ENCODE results near the gene GPC3.

The GPC3 gene

DNA sequence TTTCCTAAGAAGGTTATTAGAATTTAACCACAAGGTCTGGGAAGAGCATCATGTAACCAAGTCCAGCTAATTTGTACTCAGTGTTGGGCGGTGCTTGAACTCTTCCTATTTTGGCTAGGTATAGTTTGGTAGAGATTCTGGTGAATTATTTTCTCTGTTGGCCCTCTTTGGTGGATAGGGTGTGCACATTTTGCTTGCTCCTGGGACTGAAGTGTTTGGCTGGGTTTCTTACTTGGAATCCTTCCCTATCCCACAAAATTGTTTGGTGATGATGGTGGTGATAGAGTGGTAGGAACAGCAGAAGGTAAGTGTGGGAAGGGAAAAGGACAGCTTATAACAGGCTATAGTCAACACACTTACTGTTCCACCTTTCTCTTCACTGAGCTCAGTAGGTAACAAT is 375.3 kb downstream of the GPC3 start:
- no peak for TF ChIP-seq CTCF (conservative IDR thresholded peaks at IDR 0.05; ENCODE audit: control insufficient read depth, insufficient read depth, low read depth, low read length)
- no peak overlapping the region for H3K4me3 ChIP-seq (ENCODE audit: control insufficient read depth, low read depth, low read length)
- peak; percentile 82 for DNase-seq (ENCODE audit: low read depth)

DNA sequence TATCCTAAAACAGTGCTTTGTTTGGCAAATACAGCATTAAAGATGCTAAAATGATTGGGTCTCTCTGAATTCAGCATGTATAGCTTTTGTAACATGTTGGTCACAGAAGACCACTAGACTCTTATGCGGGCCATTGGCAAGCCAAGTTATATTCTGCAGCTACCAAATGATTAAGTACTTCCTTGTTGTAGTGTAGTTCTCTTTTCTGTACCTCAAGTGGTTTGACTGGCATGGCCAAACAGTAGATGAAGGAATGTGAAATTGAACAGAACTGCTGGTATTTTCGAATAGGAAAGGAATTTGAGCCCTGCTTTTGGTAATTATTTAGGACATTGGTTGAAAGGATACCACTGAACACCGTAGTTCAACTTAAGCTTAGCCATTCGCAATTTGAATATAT is 376.2 kb downstream of the GPC3 start:
- no peak for TF ChIP-seq CTCF (conservative IDR thresholded peaks at IDR 0.05; ENCODE audit: control insufficient read depth, insufficient read depth, low read depth, low read length)
- no peak for DNase-seq (ENCODE audit: low read depth)
- H3K4me3 ChIP-seq (ENCODE audit: control insufficient read depth, low read depth, low read length), result no peak overlapping the region

DNA sequence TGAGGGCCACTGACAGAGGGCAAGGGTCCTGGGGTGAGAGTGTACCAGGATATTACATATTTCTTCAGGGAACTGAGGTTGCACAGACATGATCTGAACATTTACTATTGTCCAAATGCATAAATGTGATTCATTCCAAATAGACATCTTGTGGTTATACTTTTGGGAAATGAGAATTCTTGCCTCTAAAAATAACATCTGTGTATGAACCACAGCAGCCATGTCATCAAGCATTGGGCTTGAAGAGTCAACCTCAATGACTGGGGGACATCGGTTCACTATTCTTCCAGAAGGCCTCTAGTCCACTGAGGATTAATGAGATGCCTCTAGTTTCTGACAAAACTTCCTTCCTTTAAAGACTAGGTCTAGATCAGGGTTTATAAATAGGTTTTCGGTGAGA is 377.0 kb downstream of the GPC3 start:
- no peak for TF ChIP-seq CTCF (conservative IDR thresholded peaks at IDR 0.05; ENCODE audit: control insufficient read depth, insufficient read depth, low read depth, low read length)
- DNase-seq (ENCODE audit: low read depth), result peak; percentile 86
- H3K4me3 ChIP-seq (ENCODE audit: control insufficient read depth, low read depth, low read length), result no peak overlapping the region

DNA sequence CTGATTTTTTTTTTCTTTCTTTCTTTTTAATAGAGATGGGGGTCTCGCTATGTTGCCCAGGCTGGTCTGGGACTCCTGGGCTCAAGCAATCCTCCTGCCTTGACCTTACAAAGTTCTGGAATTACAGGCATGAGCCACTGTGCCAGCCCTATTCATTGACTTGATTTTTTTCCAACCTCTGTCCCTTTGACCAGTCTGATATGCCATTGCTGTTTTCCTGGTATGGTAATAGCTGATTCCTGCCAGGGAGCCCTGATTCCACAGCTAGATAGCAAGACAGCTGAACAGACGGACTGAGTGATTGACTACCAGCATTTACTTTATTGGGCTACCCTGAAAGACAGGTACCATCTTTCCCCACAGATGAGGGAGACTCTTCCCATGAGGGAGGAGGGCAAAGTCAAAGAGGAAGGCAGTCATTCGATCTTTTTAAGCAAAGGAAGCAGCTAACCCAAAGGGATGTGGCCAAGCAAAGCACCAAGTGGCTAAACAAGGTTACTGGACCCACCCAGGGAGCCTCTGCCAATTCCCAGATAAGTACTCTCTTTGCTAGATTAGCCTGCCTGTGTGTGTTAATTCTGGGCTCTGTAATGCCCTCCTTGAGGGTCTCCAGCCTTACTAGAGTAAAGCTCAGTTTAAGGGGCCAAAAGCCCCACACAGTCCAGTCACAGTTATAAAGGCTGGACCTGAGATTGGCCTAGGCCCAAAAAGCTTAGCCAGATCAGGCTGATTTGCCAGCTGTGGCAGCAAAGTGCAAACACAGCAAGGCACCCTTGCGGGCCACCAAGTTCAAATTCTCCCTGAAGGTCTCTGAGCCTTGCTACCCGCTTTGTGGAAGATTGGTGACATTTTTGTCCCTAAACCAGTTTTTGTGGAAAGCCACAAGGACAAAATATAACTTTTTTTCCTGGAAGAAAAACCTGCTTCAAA is 377.7 kb downstream of the GPC3 start:
- H3K4me3 ChIP-seq (ENCODE audit: control insufficient read depth, low read depth, low read length), result no peak overlapping the region
- no peak for TF ChIP-seq CTCF (conservative IDR thresholded peaks at IDR 0.05; ENCODE audit: control insufficient read depth, insufficient read depth, low read depth, low read length)
- peak; percentile 23 for DNase-seq (ENCODE audit: low read depth)

DNA sequence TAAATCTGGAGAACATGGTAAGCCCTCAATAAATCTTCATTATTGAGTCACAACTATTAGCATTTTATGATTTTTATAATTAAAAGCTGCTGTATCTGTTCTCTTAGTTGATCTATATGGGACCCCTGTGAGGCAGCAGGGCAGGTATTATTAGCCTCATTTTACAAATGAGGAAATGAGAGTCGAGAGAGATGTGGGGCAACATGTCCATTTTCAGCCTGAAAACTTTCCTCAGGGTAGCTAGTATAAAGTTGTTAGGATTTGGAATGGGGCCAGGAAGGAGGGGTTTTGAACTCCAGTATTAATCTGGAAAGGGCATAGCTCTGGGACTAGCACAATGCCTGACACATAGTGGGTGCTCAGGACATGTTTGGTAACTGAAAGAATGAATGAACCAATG is 378.4 kb downstream of the GPC3 start:
- no peak for DNase-seq (ENCODE audit: low read depth)
- no peak overlapping the region for H3K4me3 ChIP-seq (ENCODE audit: control insufficient read depth, low read depth, low read length)
- no peak for TF ChIP-seq CTCF (conservative IDR thresholded peaks at IDR 0.05; ENCODE audit: control insufficient read depth, insufficient read depth, low read depth, low read length)

DNA sequence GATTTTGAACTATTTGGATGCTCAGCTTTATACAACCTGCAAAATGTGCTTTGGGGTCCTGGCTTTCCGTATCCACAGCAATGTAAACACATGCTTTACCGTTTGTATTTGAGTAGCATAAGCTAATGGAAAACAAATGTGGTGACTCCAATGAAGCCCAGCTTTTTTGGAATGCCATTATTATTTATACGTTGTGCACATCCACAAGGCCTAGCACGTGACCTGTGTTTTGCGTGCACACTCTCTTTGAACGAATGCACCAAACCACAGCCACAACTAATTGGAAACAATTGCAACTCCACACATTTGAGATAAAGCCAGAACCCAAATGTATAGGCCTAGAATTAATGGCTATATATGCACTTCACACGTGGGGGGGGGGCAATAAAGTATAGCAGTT is 380.6 kb downstream of the GPC3 start:
- no peak for DNase-seq (ENCODE audit: low read depth)
- TF ChIP-seq CTCF (conservative IDR thresholded peaks at IDR 0.05; ENCODE audit: control insufficient read depth, insufficient read depth, low read depth, low read length), result no peak
- H3K4me3 ChIP-seq (ENCODE audit: control insufficient read depth, low read depth, low read length), result no peak overlapping the region
